ENCODE measurements around the gene PTPRM.

DNA sequence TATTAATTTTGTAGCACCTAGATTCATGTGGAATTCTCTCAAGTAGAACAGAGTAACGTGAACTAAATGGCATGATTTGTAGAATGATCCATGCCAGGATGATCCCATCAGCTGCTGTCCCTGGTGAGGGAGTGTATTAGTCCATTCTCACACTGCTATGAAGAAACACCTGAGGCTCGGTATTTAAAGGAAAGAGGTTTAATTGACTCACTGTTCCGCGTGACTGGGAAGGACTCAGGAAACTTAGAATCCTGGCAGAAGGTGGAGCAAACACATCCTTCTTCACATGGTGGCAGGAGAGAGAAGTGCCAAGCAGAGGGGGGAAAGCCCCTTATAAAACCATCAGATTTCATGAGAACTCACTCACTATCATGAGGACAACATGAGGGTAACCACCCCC lies 312.6 kb downstream of the PTPRM start:
- TF ChIP-seq, protein P1, sequence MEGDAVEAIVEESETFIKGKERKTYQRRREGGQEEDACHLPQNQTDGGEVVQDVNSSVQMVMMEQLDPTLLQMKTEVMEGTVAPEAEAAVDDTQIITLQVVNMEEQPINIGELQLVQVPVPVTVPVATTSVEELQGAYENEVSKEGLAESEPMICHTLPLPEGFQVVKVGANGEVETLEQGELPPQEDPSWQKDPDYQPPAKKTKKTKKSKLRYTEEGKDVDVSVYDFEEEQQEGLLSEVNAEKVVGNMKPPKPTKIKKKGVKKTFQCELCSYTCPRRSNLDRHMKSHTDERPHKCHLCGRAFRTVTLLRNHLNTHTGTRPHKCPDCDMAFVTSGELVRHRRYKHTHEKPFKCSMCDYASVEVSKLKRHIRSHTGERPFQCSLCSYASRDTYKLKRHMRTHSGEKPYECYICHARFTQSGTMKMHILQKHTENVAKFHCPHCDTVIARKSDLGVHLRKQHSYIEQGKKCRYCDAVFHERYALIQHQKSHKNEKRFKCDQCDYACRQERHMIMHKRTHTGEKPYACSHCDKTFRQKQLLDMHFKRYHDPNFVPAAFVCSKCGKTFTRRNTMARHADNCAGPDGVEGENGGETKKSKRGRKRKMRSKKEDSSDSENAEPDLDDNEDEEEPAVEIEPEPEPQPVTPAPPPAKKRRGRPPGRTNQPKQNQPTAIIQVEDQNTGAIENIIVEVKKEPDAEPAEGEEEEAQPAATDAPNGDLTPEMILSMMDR (conservative IDR thresholded peaks at IDR 0.05; ENCODE audit: low read depth, low read length): no peak
- TF ChIP-seq EZH2phosphoT487 (IDR thresholded peaks at IDR 0.05; ENCODE audit: borderline replicate concordance, low read length): no peak
